GM12878 (cell line): ENCODE measurements around the gene CCDC88C. TPM values are rescaled to one million over a fixed set of nuclear protein-coding genes. Genes with fewer than 3 reads are reported as not detected.

ENCODE experiments used
- ATAC-seq: fragments of 200-7000 bp; cut with Tn5 transposase; 3 replicates; pipeline ENCODE4 v1.9.1; 2020; ENCODE audit warnings: mild to moderate bottlenecking, moderate library complexity
- BruUV-seq: library from RNA; stranded (reverse); fragments of 400-500 nt; replicated peaks from 2 replicates; lab custom pipeline; 2021; lab: Mats Ljungman, UMichigan
- CTCF ChIA-PET: fragments of 300-600 bp; sonication (Branson Sonifier 250); formaldehyde crosslinking; extraction: SDS; loops from one replicate; lab custom pipeline; 2021; ENCODE audit warnings: inconsistent platforms; lab: Yijun Ruan, JAX
- POLR2A ChIA-PET: fragments of 350-600 bp; formaldehyde crosslinking; extraction: SDS; loops from one replicate; lab custom pipeline; 2021; ENCODE audit warnings: inconsistent platforms; lab: Charles Lee
- RAD21 ChIA-PET: fragments of 300-600 bp; sonication (Branson Sonifier 250); formaldehyde crosslinking; loops from one replicate; lab custom pipeline; 2023; ENCODE audit warnings: antibody characterized with exemption; ENCODE audit not compliant: unreplicated experiment; lab: Charles Lee
- SMC1A ChIA-PET: fragments of 300-600 bp; sonication (Branson Sonifier 250); formaldehyde crosslinking; loops from one replicate; lab custom pipeline; 2023; ENCODE audit not compliant: unreplicated experiment, uncharacterized antibody; lab: Charles Lee
- DNase-seq: peaks from one replicate; pipeline ENCODE4 v3.0.0-alpha.2; 2011; ENCODE audit warnings: low read depth, low spot score
- FAIRE-seq: peaks from 3 replicates; lab custom pipeline; 2011; peaks lifted over from hg19 to GRCh38; lab: Jason Lieb, UNC
- H2AFZ ChIP-seq: 2 replicates; pipeline ENCODE4 v1.6.0; 2011; ENCODE audit warnings: low read depth, low read length, control low read depth; ENCODE audit not compliant: control insufficient read depth
- H3K27ac ChIP-seq: 2 replicates; pipeline ENCODE4 v1.5.1; 2011; ENCODE audit warnings: control low read depth; ENCODE audit not compliant: control insufficient read depth, insufficient read depth
- H3K27me3 ChIP-seq, 2 experiments: replicated peaks in 1 of 2; 2 replicates each; pipeline versions ENCODE4 v1.6.0 to v1.6.1; 2011; ENCODE audit warnings: low read length in 1 of 2; ENCODE audit not compliant: control insufficient read depth in 2 of 2, insufficient read depth in 2 of 2
- H3K36me3 ChIP-seq, 2 experiments: 2 replicates each; pipeline ENCODE4 v1.5.1; 2011; ENCODE audit warnings: low read length in 1 of 2; ENCODE audit not compliant: control insufficient read depth in 2 of 2, insufficient read depth in 2 of 2
- H3K4me1 ChIP-seq: 2 replicates; pipeline ENCODE4 v1.6.1; 2011; ENCODE audit warnings: mild to moderate bottlenecking, low read length, moderate library complexity, mixed read lengths; ENCODE audit not compliant: control insufficient read depth, insufficient read depth
- H3K4me2 ChIP-seq: 2 replicates; pipeline ENCODE4 v1.6.0; 2011; ENCODE audit warnings: control low read depth; ENCODE audit not compliant: control insufficient read depth, insufficient read depth
- H3K4me3 ChIP-seq: fragments of 200-600 bp; sonication (generic); 2 replicates; pipeline ENCODE4 v1.5.1; 2016
- H3K79me2 ChIP-seq: 2 replicates; pipeline ENCODE4 v1.6.0; 2011; ENCODE audit warnings: low read length; ENCODE audit not compliant: control insufficient read depth, insufficient read depth
- H3K9ac ChIP-seq: 2 replicates; pipeline ENCODE4 v1.8.0; 2011; ENCODE audit warnings: low read length, control low read depth, mixed read lengths; ENCODE audit not compliant: control insufficient read depth, insufficient read depth
- H3K9me3 ChIP-seq: replicated peaks from 3 replicates; pipeline ENCODE4 v1.5.1; 2011; ENCODE audit warnings: mild to moderate bottlenecking, low read length; ENCODE audit not compliant: control insufficient read depth, insufficient read depth
- H4K20me1 ChIP-seq: 2 replicates; pipeline ENCODE4 v1.6.0; 2011; ENCODE audit not compliant: control insufficient read depth, insufficient read depth
- CBX5 ChIP-seq: sonication (generic); IDR thresholded peaks from 2 replicates; pipeline ENCODE4 v1.6.1; 2016; ENCODE audit warnings: low read depth, moderate library complexity, mild to moderate bottlenecking, inconsistent platforms
- CEBPB ChIP-seq, 2 experiments: fragments of 150-350 bp in 1 of 2; IDR thresholded peaks; 2 replicates each; pipeline ENCODE4 v1.6.1; 2012 to 2014; ENCODE audit warnings: low read depth in 2 of 2, low read length in 2 of 2, borderline replicate concordance in 1 of 2, inconsistent platforms in 1 of 2
- FOXK2 ChIP-seq: fragments of 450-650 bp; IDR thresholded peaks from 2 replicates; pipeline ENCODE4 v1.6.1; 2017; ENCODE audit warnings: mild to moderate bottlenecking, moderate library complexity
- GATAD2B ChIP-seq: fragments of 450-650 bp; conservative IDR thresholded peaks from 2 replicates; pipeline ENCODE4 v1.6.1; 2017; ENCODE audit warnings: low read depth, mild to moderate bottlenecking, moderate library complexity
- MXI1 ChIP-seq: fragments of 150-350 bp; IDR thresholded peaks from 2 replicates; pipeline ENCODE4 v1.6.1; 2011; ENCODE audit warnings: low read depth, mild to moderate bottlenecking, inconsistent platforms, low read length, improper control_type of control experiment
- NFIC ChIP-seq: IDR thresholded peaks from 2 replicates; pipeline ENCODE4 v1.6.1; 2012; ENCODE audit warnings: low read depth, mild to moderate bottlenecking, inconsistent platforms, low read length, moderate library complexity
- RB1 ChIP-seq: fragments of 450-650 bp; formaldehyde crosslinking; IDR thresholded peaks from 2 replicates; pipeline ENCODE4 v1.6.1; 2017; ENCODE audit warnings: mild to moderate bottlenecking, borderline replicate concordance
- SP1 ChIP-seq: IDR thresholded peaks from one replicate; pipeline ENCODE4 v1.6.1; 2011; ENCODE audit warnings: low read depth, low read length
- TARDBP ChIP-seq: IDR thresholded peaks from 2 replicates; pipeline ENCODE4 v1.6.1; 2016; ENCODE audit warnings: borderline replicate concordance
- ZSCAN29 ChIP-seq: fragments of 450-650 bp; IDR thresholded peaks from 2 replicates; pipeline ENCODE4 v1.6.1; 2017; ENCODE audit warnings: mild to moderate bottlenecking, moderate library complexity
- WGBS: methylation state at CpG from one replicate; pipeline ENCODE4 v1.1.6; 2016; ENCODE audit warnings: low lambda C conversion rate; ENCODE audit not compliant: insufficient replicate concordance, insufficient coverage; ENCODE audit errors: missing lambda C conversion rate; 5-methylcytosine and 5-hydroxymethylcytosine counted together
- in situ Hi-C: fragments of 300-500 bp; cut with MboI; formaldehyde crosslinking; loops from 9 replicates; pipeline ENCODE4 v1.14.3; 2018; ENCODE audit warnings: mixed read lengths
- intact Hi-C: fragments of 100-400 bp; cut with micrococcal nuclease; formaldehyde crosslinking; loops from one replicate; pipeline ENCODE4 v1.14.2; 2022; ENCODE audit not compliant: unreplicated experiment
- polyA plus RNA-seq, 11 experiments: library from polyadenylated mRNA; depleted of rRNA in 4 of 11; unstranded in 6 of 11; stranded (reverse) in 5 of 11; fragments of >200 nt; fragmentation: Nextera tagmentation in 4 of 11; fragmentation: Illumina TruSeq in 1 of 11; extraction: Ambion mirVana in 4 of 11; extraction: Trizol in 1 of 11; gene quantifications; 1 replicate in 1 of 11; 2 replicates in 10 of 11; pipeline versions ENCODE4 v1.2.1 to v1.2.3, GENCODE V29; 2011 to 2016; ENCODE audit warnings: inconsistent platforms in 2 of 11, missing spikeins in 2 of 11, low read depth in 1 of 11
- total RNA-seq, 4 experiments: library from RNA; depleted of rRNA in 3 of 4; stranded (reverse); fragments of >200 nt in 3 of 4; fragmentation: Illumina TruSeq in 1 of 4; extraction: Trizol in 1 of 4; gene quantifications; 2 replicates each; pipeline versions ENCODE4 v1.2.1 to v1.2.3, GENCODE V29; 2013 to 2021
- TF ChIP-seq, protein P1 (sequence below): IDR thresholded peaks from 2 replicates; pipeline ENCODE4 v1.6.1; 2012; ENCODE audit warnings: low read depth, low read length, improper control_type of control experiment
- TF ChIP-seq, protein P2 (sequence below), 3 experiments: IDR thresholded peaks in 2 of 3; conservative IDR thresholded peaks in 1 of 3; 2 replicates each; pipeline ENCODE4 v1.5.1; 2011; ENCODE audit warnings: low read depth in 3 of 3, low read length in 3 of 3, mild to moderate bottlenecking in 3 of 3, control low read depth in 2 of 3, moderate library complexity in 2 of 3, inconsistent platforms in 1 of 3, mixed read lengths in 1 of 3; ENCODE audit not compliant: control insufficient read depth in 2 of 3, insufficient read depth in 1 of 3; ENCODE audit errors: extremely low read depth in 1 of 3

The CCDC88C gene
- total and polyA plus RNA-seq, 10 of the 15 experiments (the other 5 are each of a cell fraction or from before 2014, with no cell fraction given), result 4.0 to 79.6 (median 36.6) TPM

DNA sequence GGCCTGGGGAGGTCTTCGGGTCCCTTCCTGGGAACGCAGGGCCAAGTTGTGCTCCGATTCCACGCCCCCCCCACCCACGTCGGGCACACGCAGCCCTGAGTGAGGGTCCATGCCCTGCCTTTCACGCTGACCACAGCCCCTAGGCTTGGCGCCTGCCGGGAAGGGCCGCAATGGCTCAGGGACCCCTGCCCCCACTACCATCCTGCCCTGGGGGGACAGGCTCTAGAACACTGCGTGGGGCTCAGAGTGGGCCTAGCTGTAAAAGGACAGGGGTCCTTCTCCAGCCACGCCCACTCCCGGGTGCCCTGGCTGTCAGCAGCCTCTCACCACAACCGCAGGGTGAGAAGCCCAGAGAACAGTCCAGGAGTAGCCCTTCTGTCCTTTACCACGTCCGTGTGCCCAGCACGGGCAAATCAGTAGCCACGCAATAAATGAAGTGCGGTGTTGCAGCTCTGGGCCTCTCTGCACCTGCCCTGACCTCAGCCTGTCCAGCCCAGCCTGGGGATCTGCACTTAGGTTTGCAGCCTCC, 163.8 kb downstream of the CCDC88C start (continued):
- no peak for TF ChIP-seq SP1
- no peak for TF ChIP-seq CEBPB (IDR thresholded peaks at IDR 0.05; ENCODE audit: borderline replicate concordance in 1 of 2, low read depth in 2 of 2, low read length in 2 of 2)

DNA sequence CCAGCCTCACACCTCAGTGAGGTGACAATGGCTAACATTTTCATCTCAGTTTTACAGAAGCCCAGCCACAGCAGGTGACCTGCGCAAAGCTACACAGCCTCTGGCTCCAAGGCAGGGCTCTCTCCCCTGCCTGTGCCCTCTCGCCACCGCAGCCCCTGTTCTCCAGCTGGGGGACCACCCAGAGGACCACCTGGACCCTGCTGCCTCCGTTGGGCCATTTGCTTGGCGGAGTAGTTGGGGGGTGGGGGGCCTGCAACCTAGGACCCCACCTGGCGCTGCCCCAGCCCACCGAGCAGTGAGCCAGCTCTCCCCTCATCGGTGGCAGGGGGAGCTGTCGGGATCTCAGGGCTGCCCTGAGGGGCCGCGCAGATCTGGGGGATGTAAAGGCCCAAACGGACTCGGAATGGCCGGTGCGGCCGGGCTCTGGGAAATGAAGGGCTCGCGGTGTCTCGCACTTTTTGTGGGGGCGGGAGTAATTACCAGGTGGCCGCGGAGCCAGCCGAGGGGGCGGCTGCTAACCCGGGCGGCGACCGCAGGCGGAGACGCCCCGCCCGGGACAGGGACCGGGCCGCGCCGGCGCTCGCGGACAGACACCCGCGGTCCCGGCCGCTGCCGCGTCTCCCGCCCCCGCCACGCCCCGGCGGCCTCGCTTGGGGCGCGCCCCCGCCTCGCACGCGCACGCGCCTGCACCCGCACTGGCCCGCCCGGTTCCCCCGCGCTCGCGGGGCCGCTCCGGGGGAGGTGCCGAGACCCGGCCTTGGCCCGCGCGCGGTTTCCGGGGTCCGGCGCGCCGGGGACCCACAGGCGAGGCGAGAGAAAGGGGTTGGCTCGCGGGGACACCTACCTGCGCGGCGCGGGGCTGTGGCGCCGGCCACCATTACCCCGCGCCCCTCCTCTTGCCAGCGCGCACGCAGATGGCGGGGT, 164.5 kb downstream of the CCDC88C start:
- Histone ChIP-seq H3K27me3 (no peaks in the 10 kb centered on the region), H3K27ac (no peak overlapping the region), H3K9me3 (no peaks in the 10 kb centered on the region), H2AFZ (peak overlapping the region; percentile 56), H4K20me1 (no peaks in the 10 kb centered on the region), H3K79me2 (no peaks in the 10 kb centered on the region), H3K9ac (peak overlapping the region; percentile 56), H3K4me2 (peak overlapping the region; percentile 95), H3K4me1 (peaks cover 39% of the 10 kb centered on the region), H3K36me3 (no peaks in the 10 kb centered on the region), H3K4me3 (peak overlapping the region; percentile 66)
- WGBS, result 5% methylated on average over 60 of the region's 95 CpGs
- ATAC-seq (peak; percentile 22), FAIRE-seq (no peak), DNase-seq (no peak)
- BruUV-seq, result no TSS peak
- in situ Hi-C loops, result no loop called here
- ChIA-PET POLR2A (interaction anchor here (0.6 to 1.5 kb wide), 5 partner anchors 10 to 348 kb away, joined by 3 to 5 read pairs (median 3); no protein-coding TSS in a partner anchor), CTCF (interaction anchor here (1.1 to 2.3 kb wide), 5 partner anchors 10 to 168 kb away, joined by 4 to 19 read pairs (median 5); partner anchors contain the start of gene GPR68), SMC1A (interaction anchor here (0.6 to 5.4 kb wide), 10 partner anchors 11 to 80 kb away, joined by 3 to 81 read pairs (median 4); partner anchors contain the start of gene GPR68), RAD21 (interaction anchor here (1.2 to 4.0 kb wide), 4 partner anchors 11 to 163 kb away, joined by 4 to 31 read pairs (median 12); no protein-coding TSS in a partner anchor)
- intact Hi-C loops, result no loop called here
- TF ChIP-seq FOXK2, result no peak
- no peak for TF ChIP-seq NFIC
- TF ChIP-seq RB1, result no peak
- TF ChIP-seq, protein P1, sequence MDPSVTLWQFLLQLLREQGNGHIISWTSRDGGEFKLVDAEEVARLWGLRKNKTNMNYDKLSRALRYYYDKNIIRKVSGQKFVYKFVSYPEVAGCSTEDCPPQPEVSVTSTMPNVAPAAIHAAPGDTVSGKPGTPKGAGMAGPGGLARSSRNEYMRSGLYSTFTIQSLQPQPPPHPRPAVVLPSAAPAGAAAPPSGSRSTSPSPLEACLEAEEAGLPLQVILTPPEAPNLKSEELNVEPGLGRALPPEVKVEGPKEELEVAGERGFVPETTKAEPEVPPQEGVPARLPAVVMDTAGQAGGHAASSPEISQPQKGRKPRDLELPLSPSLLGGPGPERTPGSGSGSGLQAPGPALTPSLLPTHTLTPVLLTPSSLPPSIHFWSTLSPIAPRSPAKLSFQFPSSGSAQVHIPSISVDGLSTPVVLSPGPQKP, result no peak
- 0 out of 2 replicates have a peak, but pooled peaks have one; percentile 27 for TF ChIP-seq MXI1
- 0 out of 2 replicates have a peak, but pooled peaks have one; percentile 48 for TF ChIP-seq ZSCAN29
- TF ChIP-seq, protein P2, sequence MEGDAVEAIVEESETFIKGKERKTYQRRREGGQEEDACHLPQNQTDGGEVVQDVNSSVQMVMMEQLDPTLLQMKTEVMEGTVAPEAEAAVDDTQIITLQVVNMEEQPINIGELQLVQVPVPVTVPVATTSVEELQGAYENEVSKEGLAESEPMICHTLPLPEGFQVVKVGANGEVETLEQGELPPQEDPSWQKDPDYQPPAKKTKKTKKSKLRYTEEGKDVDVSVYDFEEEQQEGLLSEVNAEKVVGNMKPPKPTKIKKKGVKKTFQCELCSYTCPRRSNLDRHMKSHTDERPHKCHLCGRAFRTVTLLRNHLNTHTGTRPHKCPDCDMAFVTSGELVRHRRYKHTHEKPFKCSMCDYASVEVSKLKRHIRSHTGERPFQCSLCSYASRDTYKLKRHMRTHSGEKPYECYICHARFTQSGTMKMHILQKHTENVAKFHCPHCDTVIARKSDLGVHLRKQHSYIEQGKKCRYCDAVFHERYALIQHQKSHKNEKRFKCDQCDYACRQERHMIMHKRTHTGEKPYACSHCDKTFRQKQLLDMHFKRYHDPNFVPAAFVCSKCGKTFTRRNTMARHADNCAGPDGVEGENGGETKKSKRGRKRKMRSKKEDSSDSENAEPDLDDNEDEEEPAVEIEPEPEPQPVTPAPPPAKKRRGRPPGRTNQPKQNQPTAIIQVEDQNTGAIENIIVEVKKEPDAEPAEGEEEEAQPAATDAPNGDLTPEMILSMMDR (IDR thresholded peaks at IDR 0.05 in 2 of 3, conservative IDR thresholded peaks at IDR 0.05 in 1 of 3; ENCODE audit: control insufficient read depth in 2 of 3, extremely low read depth in 1 of 3, insufficient read depth in 1 of 3, low read depth in 3 of 3, low read length in 3 of 3), result 0 out of 6 replicates have a peak, but pooled peaks have one; percentile 6 to 20 (median 8)
- no peak for TF ChIP-seq CBX5
- TF ChIP-seq TARDBP, result no peak
- peak; percentile 78; the same call in 1 of the 2 replicates for TF ChIP-seq GATAD2B
